Measurements from ENCODE around the gene ZDHHC20. TPM values are rescaled to one million over a fixed set of nuclear protein-coding genes. Genes with fewer than 3 reads are reported as not detected.

The ZDHHC20 gene
- total and polyA plus RNA-seq, 12 donors = 6.3 to 28.5 (median 13.9) TPM

- DNase-seq (no peak), ATAC-seq (no peak)
- TF ChIP-seq CTCF (IDR thresholded peaks at IDR 0.05) = no peak
- H3K36me3 ChIP-seq = no peaks in the 10 kb centered on the region
- H3K27me3 ChIP-seq = no peaks in the 10 kb centered on the region
- peaks cover 0 to 17% (median 6%) of the 10 kb centered on the region in 11 donors for H3K9me3 ChIP-seq
- peak overlapping the region in 1 of 10 donors; percentile 52 for H3K27ac ChIP-seq
- 89 to 92% methylated on average over 3 of the region's 3 CpGs for WGBS, 2 donors
- peaks cover 0 to 69% (median 0%) of the 10 kb centered on the region in 9 donors for H3K4me1 ChIP-seq
- H3K4me3 ChIP-seq = no peak overlapping the region
- intact Hi-C loops (cut with DNase I) = no loop called here
Observed at GRCh38 chr13:21450936-21451335, 8.2 kb downstream of the ZDHHC20 start.

- no peak for DNase-seq
- no peaks in the 10 kb centered on the region for H3K36me3 ChIP-seq
- TF ChIP-seq CTCF (IDR thresholded peaks at IDR 0.05) = no peak
- no peaks in the 10 kb centered on the region for H3K27me3 ChIP-seq
- intact Hi-C loops (cut with DNase I) = no loop called here
- no peak overlapping the region for H3K27ac ChIP-seq
- H3K9me3 ChIP-seq = no peaks in the 10 kb centered on the region
- WGBS, 2 donors = 82 to 83% methylated on average over 2 of the region's 2 CpGs
- H3K4me3 ChIP-seq = no peak overlapping the region
- peaks cover 0 to 58% (median 0%) of the 10 kb centered on the region in 9 donors for H3K4me1 ChIP-seq
- no peak for ATAC-seq
Observed at GRCh38 chr13:21446656-21447055, 12.4 kb downstream of the ZDHHC20 start.

- Histone ChIP-seq H3K27ac (no peak overlapping the region), H3K4me1 (peaks cover 0 to 55% (median 0%) of the 10 kb centered on the region in 9 donors), H3K27me3 (no peaks in the 10 kb centered on the region), H3K4me3 (no peak overlapping the region), H3K36me3 (no peaks in the 10 kb centered on the region), H3K9me3 (no peaks in the 10 kb centered on the region)
- no peak for ATAC-seq
- TF ChIP-seq CTCF (IDR thresholded peaks at IDR 0.05) = no peak
- DNase-seq = no peak
- 84 to 86% methylated on average over 6 of the region's 6 CpGs for WGBS, 2 donors
- intact Hi-C loops (cut with DNase I) = no loop called here
Observed at GRCh38 chr13:21445759-21446158, 13.3 kb downstream of the ZDHHC20 start.

- Histone ChIP-seq H3K27ac (no peak overlapping the region), H3K27me3 (no peaks in the 10 kb centered on the region), H3K4me3 (no peak overlapping the region), H3K36me3 (no peaks in the 10 kb centered on the region), H3K4me1 (peaks cover 0 to 59% (median 0%) of the 10 kb centered on the region in 9 donors), H3K9me3 (peaks cover 0 to 8% (median 4%) of the 10 kb centered on the region in 11 donors)
- no peak for TF ChIP-seq CTCF (IDR thresholded peaks at IDR 0.05)
- DNase-seq (no peak), ATAC-seq (no peak)
- intact Hi-C loops (cut with DNase I) = no loop called here
- WGBS, 2 donors = 80 to 90% methylated on average over 1 of the region's 1 CpG
Observed at GRCh38 chr13:21443171-21443570, 15.9 kb downstream of the ZDHHC20 start.
